A204.1 (cell line): ENCODE data around the gene SOX13.
"Not testable (repeated sequence)": the region's sequence is repeated elsewhere in the genome, so short reads cannot be mapped to it uniquely, and the experiment has no call there.

Experiments
- FAIRE-seq: peaks from 2 replicates; lab custom pipeline; 2012; peaks lifted over from hg19 to GRCh38; lab: Jason Lieb, UNC

Gene SOX13

GRCh38 chr1:204087893-204088528, 15.1 kb downstream of the SOX13 start:
- FAIRE-seq: no peak

DNA sequence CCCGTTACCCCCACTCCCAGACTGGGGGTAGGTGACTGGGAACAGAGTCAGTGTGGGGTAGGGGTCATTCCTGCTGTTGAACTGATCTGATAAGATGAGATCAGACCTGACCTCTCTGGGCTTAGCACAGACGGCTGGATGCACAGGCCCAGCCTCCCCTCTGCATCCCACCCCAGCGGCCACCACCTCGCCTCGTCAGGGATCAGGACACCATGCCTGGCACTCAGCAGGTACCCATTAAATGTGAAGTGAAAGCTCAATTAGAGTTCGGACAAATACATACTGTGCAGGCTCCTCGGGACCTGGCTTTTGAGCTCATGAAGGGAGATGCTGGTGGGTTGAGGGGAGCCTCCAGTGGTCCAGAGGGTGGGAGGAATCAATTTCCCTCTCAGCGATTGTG, 15.7 kb downstream of the SOX13 start:
- no peak for FAIRE-seq

DNA sequence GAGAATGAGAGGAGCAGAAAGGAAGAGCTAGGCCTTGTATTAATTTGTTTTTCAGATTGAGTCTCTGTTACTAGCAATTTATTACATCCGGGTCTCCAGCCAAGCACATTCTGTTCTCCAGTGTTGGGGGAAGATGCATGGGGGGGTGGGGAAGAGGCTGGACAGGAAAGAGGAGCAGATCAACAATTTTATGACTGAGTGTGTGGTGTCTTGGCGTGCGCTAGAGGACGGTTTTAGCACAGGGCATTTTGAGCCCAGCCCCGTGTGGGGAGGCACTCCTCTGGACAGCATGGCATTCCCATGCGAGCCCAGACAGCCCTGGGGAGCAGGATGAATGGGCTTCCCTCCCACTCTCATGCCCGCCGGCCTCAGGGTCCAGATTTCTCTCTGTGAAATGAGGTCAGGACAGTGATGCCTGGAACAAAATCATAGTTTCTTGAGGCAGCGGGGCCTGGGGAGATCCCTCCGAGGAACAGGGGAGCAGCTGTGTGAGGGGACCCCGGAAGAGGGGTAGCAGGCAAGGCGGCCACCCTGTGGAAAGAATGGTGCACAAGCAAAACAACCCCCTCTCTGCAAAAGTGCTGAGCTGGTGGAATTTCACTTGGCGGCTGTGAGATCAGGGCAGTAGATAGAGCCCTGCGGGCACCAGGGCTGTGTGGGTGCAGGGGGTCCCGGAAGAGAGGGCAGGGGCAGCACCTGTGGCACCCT, 16.3 kb downstream of the SOX13 start:
- FAIRE-seq: no peak

DNA sequence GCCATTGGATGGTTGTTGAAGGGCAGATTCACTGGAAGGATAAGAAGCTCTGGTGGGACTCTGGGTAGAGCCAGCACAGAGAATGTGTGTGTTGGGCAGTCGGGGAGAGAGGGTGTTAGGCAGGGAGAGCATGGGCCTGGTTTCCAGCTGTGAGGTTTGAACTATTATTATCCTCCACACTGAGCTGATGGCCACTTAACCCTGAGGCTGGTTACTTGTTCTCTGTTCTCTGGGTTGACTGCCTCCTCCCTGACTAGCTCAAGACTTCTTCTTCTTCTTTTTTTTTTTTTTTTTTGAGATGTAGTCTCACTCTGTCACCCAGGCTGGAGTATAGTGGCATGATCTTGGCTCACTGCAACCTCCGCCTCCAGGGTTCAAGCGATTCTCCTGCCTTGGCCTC, 17.2 kb downstream of the SOX13 start:
- FAIRE-seq: not testable (repeated sequence)

- no peak for FAIRE-seq
Measured at GRCh38 chr1:204091066-204091465, 18.2 kb downstream of the SOX13 start.

GRCh38 chr1:204091787-204092312, 18.9 kb downstream of the SOX13 start:
- FAIRE-seq: no peak

DNA sequence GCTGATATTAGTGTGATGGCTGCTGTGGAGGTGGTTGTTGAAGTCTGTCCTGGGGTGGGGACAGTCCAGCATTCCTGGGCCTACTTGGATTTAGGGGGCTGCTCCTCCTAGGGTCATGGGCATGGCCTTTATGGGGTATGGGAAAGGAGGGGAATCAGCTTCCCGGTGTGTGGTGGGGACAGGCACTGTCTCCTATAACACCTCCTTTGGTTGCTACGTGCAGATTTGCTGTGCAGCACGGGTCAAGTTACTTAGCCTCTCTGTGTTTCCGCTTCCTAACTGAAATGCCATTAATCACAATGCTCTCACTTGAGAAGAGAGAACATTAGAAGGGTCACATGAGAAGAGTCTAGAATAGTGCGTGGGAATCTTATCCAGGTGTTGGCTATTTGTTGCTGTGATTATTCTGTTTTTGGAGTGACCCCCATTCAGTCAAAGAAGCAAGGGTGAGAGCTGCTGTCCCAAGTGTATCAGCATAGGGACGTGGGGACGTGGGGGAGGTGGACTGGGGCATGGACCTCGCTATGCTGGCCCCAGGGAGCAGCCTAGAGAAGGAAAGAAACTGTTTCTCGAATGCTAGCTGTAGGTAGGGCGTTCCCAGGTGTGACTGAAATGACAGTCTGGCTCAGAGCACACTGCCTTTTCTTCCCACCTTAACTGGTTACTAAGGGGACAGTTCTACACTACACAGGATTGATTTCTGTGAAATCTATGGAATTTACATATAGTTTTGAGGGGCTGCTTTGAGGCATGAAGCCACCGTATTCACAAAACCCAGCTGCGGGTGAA, 19.9 kb downstream of the SOX13 start:
- FAIRE-seq: no peak

GRCh38 chr1:204093421-204093717, 20.5 kb downstream of the SOX13 start:
- no peak for FAIRE-seq

DNA sequence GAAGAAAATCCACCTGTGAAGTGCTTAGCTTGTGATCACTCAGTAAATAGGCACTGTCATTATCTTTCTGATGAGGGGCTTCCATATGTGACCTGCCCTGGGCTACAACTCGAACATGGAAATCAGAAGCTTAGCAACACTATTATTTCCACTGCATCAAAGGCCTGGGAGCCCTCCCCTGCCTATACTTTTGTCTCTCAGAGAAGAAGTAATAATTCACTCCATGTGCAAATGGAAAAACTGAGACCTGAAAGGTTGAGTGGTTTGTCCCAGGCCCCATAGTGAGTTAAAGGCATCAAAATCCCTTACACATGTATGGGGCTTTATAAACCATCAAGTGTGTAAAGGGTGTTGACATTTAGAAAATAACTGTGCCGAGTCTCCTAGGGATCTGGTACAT, 20.9 kb downstream of the SOX13 start:
- no peak for FAIRE-seq

- FAIRE-seq: no peak
Measured at GRCh38 chr1:204094313-204094729, 21.4 kb downstream of the SOX13 start.

GRCh38 chr1:204094856-204095634, 22.1 kb downstream of the SOX13 start:
- no peak for FAIRE-seq

DNA sequence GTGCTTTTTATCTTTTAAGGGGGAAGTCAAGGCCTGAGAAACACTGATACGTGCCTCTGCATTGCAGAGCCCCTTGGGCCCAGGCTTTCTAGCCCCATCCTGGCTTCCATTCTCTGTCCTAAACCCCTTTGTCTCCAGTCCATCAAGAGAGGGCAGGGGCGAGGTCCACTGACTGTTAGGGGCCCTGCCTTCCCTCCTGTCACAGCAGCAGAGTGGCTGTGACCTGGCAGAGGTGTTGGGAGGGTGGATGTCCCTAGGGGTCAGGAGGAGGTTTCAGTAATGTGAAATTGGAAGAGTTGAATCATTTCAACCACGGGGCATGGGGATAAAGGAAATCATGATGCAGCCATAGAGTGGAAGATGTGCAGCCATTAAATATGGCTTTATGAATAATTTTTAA, 24.0 kb downstream of the SOX13 start:
- FAIRE-seq: no peak

- FAIRE-seq: no peak
Measured at GRCh38 chr1:204098683-204099082, 25.8 kb downstream of the SOX13 start.

DNA sequence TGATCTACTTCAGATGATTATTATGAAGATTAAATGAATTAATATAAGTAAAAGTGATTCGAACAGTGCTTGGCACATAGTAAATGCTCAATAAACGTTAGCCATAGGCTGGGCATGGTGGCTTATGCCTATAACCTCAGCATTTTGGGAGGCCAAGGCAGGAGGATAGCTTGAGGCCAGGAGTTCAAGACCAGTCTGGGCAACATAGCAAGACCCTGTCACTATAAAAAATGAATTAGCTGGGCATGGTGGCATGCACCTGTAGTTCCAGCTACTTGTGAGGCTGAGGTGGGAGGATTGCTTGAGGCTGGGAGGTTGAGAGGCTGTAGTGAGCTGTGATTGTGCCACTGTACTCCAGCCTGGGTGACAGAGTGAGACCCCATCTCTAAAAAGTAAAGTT, 26.8 kb downstream of the SOX13 start:
- not testable (repeated sequence) for FAIRE-seq

DNA sequence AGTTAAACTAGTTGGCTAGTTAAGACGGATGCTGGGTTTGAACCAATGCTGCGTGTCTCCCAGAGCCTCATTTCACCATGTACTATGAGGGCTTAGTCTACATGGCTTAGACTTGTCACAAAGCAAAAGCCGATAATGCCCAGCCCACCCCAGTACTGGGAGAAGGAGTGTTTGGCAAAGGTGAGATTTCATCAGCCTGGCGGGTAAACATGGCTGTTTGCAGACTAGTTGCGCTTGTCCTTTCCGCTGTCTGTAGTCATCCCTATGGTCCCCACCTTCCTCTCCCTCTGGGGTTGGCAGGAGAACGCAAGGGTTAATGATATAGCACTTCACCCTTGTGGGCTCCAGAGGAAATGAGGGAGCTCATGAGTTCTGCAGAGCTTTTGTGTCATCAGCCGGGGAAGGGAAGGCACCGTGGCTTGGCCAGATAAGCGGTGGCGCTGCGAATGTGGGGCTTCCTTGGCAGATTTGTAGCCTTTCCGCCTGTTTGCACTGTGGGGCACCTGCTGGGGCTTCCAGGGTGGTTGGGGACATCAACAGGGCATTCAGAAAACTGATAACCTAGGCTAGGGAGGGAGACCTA, 29.2 kb downstream of the SOX13 start:
- FAIRE-seq: no peak

DNA sequence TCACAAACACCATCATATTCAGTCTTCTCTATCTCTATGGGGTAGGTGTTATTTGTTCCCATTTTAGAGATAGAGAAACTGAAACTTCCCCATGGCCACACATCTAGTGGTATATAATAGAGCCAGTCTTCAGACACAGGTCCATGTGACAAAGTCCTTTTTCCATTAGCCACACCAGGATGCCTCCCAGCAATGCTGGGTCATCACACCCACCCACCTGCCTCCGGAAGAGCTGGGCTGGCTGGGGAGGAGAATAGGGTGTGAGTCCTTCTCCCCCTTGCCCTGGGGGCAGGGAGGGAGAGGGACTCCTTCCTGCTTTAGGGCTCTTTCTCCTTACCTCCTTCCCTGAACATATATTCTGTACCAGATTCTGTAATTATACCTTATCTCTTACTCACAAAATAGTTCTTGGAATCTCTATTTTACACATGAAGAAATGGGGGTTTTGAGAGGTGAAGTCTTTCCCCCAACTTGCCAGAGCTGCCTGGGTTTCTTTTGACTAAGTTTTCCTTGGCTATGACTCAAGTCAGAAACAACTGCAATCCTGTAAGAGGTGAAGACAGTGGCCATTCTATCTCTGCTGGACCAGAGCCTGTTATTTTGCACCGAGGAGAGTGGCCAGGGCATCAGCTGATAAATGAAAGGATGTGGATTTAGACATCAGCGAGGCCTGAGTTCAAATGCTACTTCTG, 30.0 kb downstream of the SOX13 start:
- FAIRE-seq: no peak

GRCh38 chr1:204103431-204103741, 30.5 kb downstream of the SOX13 start:
- no peak for FAIRE-seq

DNA sequence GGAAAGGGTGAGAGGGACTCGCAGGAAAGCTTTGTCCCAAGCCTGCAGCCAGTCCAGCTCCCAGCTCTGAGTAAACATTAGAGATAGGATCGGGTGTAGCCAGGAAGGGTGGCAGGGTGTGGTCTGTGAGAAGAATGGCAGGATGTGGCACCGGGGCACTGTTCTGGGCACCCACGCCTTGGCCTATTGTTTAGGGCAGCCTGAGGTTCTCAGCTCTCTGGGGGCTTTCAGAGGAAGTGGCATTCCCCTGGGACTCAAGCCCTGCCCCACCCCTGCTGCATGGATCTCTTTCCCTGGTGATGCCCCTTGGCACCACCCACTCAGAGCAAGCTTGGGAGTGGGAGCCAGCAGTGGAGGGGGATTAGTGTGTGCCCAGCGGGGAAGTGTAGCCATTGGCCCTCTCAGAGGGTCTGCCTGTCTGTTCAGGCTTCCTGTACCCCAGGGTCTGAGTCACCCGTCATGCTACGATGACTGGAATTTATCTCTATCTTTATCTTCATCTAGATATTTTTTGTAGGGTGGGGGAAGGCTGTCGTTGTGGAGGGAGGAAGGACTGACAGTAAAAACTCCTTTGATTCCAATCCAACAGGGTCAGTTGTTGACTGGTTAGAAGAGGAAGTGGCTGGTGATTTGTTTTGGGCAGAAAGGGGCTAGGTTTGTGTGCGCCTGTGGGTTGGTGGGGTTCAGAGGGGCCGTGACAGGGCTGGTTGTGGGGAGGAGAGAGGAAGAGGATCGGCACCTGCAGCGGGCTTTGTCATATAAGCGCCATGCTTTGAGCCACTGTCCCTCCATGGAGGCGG, 31.6 kb downstream of the SOX13 start:
- no peak for FAIRE-seq

- no peak for FAIRE-seq
Measured at GRCh38 chr1:204105131-204105515, 32.2 kb downstream of the SOX13 start.

DNA sequence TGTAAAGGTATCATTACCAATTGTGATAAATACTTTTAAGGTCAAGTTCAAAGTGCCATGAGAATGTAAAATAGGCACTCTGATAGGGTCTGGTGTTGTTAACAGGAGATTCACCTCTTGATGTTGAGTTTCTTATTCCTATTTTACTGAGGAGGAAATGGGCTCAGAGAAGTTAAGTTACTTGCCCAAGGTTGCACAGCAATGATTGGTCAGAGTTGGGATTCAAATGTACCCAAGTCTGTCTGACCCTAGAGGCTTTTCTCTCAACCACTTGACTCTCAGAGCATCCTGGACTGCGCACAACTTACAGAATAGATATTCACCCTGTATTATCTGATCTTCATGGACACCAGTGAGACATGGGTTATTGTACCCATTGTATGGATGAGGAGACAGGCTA, 33.9 kb downstream of the SOX13 start:
- no peak for FAIRE-seq

DNA sequence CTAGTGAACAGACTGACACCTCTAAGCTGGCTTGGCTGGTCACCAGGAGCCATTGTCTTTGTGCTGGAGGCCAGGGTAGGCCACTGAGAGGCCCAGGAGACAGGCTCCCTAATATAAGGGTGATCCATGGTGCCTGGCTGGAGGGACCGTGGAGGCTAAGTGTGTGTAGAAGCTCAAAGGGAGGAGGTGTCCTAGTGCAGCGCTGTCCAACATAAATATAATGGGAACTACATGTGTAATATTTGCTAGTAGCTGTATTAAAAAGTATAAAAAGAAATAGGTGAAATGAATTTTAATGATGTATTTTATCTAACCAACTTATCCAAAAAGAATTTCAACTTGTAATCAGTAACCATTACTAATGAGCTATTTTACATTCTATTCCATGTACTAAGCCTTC, 35.0 kb downstream of the SOX13 start:
- no peak for FAIRE-seq
